ENCODE measurements around the gene RPRML.
"Not testable (repeated sequence)": the region's sequence is repeated elsewhere in the genome, so short reads cannot be mapped to it uniquely, and the experiment has no call there.

Gene RPRML

GRCh38 chr17:46963571-46963970 lies 15.5 kb downstream of the RPRML start:
- ATAC-seq (ENCODE audit: insufficient read depth, low read depth) (no peak), DNase-seq (no peak)
- no peak overlapping the region for H3K4me3 ChIP-seq (ENCODE audit: low read depth in 1 of 2, low read length in 2 of 2)
- no peak overlapping the region for H3K4me2 ChIP-seq (ENCODE audit: insufficient read depth, low read length)
- no peaks in the 10 kb centered on the region for H3K36me3 ChIP-seq (ENCODE audit: insufficient read depth, low read length)
- no peaks in the 10 kb centered on the region for H3K79me2 ChIP-seq (ENCODE audit: insufficient read depth, low read length)
- TF ChIP-seq CTCF (IDR thresholded peaks at IDR 0.05; ENCODE audit: borderline replicate concordance, extremely low read depth, low read length, poor library complexity, severe bottlenecking), result no peak
- TF ChIP-seq EZH2 (IDR thresholded peaks at IDR 0.05; ENCODE audit: borderline replicate concordance, low read depth, low read length, severe bottlenecking), result no peak
- H4K20me1 ChIP-seq (ENCODE audit: insufficient read depth, low read length), result no peaks in the 10 kb centered on the region
- no peak overlapping the region for H2AFZ ChIP-seq (ENCODE audit: low read depth, low read length)
- no peaks in the 10 kb centered on the region for H3K27me3 ChIP-seq (ENCODE audit: insufficient read depth, low read length, poor library complexity)
- no peak overlapping the region for H3K27ac ChIP-seq (ENCODE audit: low read length)
- H3K9ac ChIP-seq (ENCODE audit: low read depth, low read length), result no peak overlapping the region
- no peaks in the 10 kb centered on the region for H3K4me1 ChIP-seq (ENCODE audit: insufficient read depth, low read length)
- no peaks in the 10 kb centered on the region for H3K9me3 ChIP-seq (ENCODE audit: insufficient read depth, low read length, severe bottlenecking)

- Histone ChIP-seq H3K9me3 (ENCODE audit: insufficient read depth, low read length, severe bottlenecking) (no peaks in the 10 kb centered on the region), H4K20me1 (ENCODE audit: insufficient read depth, low read length) (no peaks in the 10 kb centered on the region), H3K36me3 (ENCODE audit: insufficient read depth, low read length) (no peaks in the 10 kb centered on the region), H3K79me2 (ENCODE audit: insufficient read depth, low read length) (no peaks in the 10 kb centered on the region), H3K4me3 (ENCODE audit: low read depth in 1 of 2, low read length in 2 of 2) (no peak overlapping the region), H3K27ac (ENCODE audit: low read length) (no peak overlapping the region), H2AFZ (ENCODE audit: low read depth, low read length) (no peak overlapping the region), H3K9ac (ENCODE audit: low read depth, low read length) (no peak overlapping the region), H3K4me1 (ENCODE audit: insufficient read depth, low read length) (no peaks in the 10 kb centered on the region), H3K27me3 (ENCODE audit: insufficient read depth, low read length, poor library complexity) (no peaks in the 10 kb centered on the region), H3K4me2 (ENCODE audit: insufficient read depth, low read length) (no peak overlapping the region)
- DNase-seq (no peak), ATAC-seq (ENCODE audit: insufficient read depth, low read depth) (no peak)
- TF ChIP-seq EZH2 (IDR thresholded peaks at IDR 0.05; ENCODE audit: borderline replicate concordance, low read depth, low read length, severe bottlenecking), result no peak
- TF ChIP-seq CTCF (IDR thresholded peaks at IDR 0.05; ENCODE audit: borderline replicate concordance, extremely low read depth, low read length, poor library complexity, severe bottlenecking), result no peak
These were observed 16.7 kb downstream of the RPRML start for GRCh38 chr17:46962374-46962790.

GRCh38 chr17:46960152-46960551 lies 18.9 kb downstream of the RPRML start:
- Histone ChIP-seq H3K27ac (ENCODE audit: low read length) (no peak overlapping the region), H4K20me1 (ENCODE audit: insufficient read depth, low read length) (no peaks in the 10 kb centered on the region), H3K4me1 (ENCODE audit: insufficient read depth, low read length) (no peaks in the 10 kb centered on the region), H3K27me3 (ENCODE audit: insufficient read depth, low read length, poor library complexity) (no peaks in the 10 kb centered on the region), H2AFZ (ENCODE audit: low read depth, low read length) (no peak overlapping the region), H3K4me2 (ENCODE audit: insufficient read depth, low read length) (no peak overlapping the region), H3K9me3 (ENCODE audit: insufficient read depth, low read length, severe bottlenecking) (no peaks in the 10 kb centered on the region), H3K4me3 (ENCODE audit: low read depth in 1 of 2, low read length in 2 of 2) (no peak overlapping the region), H3K9ac (ENCODE audit: low read depth, low read length) (no peak overlapping the region), H3K79me2 (ENCODE audit: insufficient read depth, low read length) (no peaks in the 10 kb centered on the region), H3K36me3 (ENCODE audit: insufficient read depth, low read length) (no peaks in the 10 kb centered on the region)
- ATAC-seq (ENCODE audit: insufficient read depth, low read depth), result no peak
- no peak for TF ChIP-seq EZH2 (IDR thresholded peaks at IDR 0.05; ENCODE audit: borderline replicate concordance, low read depth, low read length, severe bottlenecking)
- no peak for DNase-seq

- DNase-seq, result no peak
- no peak for ATAC-seq (ENCODE audit: insufficient read depth, low read depth)
- Histone ChIP-seq H3K27me3 (ENCODE audit: insufficient read depth, low read length, poor library complexity) (no peaks in the 10 kb centered on the region), H4K20me1 (ENCODE audit: insufficient read depth, low read length) (no peaks in the 10 kb centered on the region), H3K4me3 (ENCODE audit: low read depth in 1 of 2, low read length in 2 of 2) (no peak overlapping the region), H3K9ac (ENCODE audit: low read depth, low read length) (no peak overlapping the region), H3K79me2 (ENCODE audit: insufficient read depth, low read length) (no peaks in the 10 kb centered on the region), H3K4me1 (ENCODE audit: insufficient read depth, low read length) (no peaks in the 10 kb centered on the region), H3K9me3 (ENCODE audit: insufficient read depth, low read length, severe bottlenecking) (no peaks in the 10 kb centered on the region), H2AFZ (ENCODE audit: low read depth, low read length) (no peak overlapping the region), H3K27ac (ENCODE audit: low read length) (no peak overlapping the region), H3K4me2 (ENCODE audit: insufficient read depth, low read length) (no peak overlapping the region), H3K36me3 (ENCODE audit: insufficient read depth, low read length) (no peaks in the 10 kb centered on the region)
- TF ChIP-seq CTCF (IDR thresholded peaks at IDR 0.05; ENCODE audit: borderline replicate concordance, extremely low read depth, low read length, poor library complexity, severe bottlenecking) (no peak), EZH2 (IDR thresholded peaks at IDR 0.05; ENCODE audit: borderline replicate concordance, low read depth, low read length, severe bottlenecking) (no peak)
These were observed 20.9 kb downstream of the RPRML start for GRCh38 chr17:46958041-46958591.

- not testable (repeated sequence) for ATAC-seq (ENCODE audit: insufficient read depth, low read depth); H3K4me2 ChIP-seq (ENCODE audit: insufficient read depth, low read length); H3K4me1 ChIP-seq (ENCODE audit: insufficient read depth, low read length); H3K4me3 ChIP-seq (ENCODE audit: low read depth in 1 of 2, low read length in 2 of 2); H3K9ac ChIP-seq (ENCODE audit: low read depth, low read length); H3K79me2 ChIP-seq (ENCODE audit: insufficient read depth, low read length); DNase-seq; H3K9me3 ChIP-seq (ENCODE audit: insufficient read depth, low read length, severe bottlenecking); H3K27ac ChIP-seq (ENCODE audit: low read length); H4K20me1 ChIP-seq (ENCODE audit: insufficient read depth, low read length); H2AFZ ChIP-seq (ENCODE audit: low read depth, low read length); H3K36me3 ChIP-seq (ENCODE audit: insufficient read depth, low read length); H3K27me3 ChIP-seq (ENCODE audit: insufficient read depth, low read length, poor library complexity)
These were observed 25.9 kb downstream of the RPRML start for GRCh38 chr17:46953191-46953590.

Data from DND-41 (cell line).